ENCODE measurements around the gene SLC35B3.

- TF ChIP-seq EZH2 (IDR thresholded peaks at IDR 0.05; ENCODE audit: insufficient read depth, poor library complexity, severe bottlenecking) (no peak), EZH2phosphoT487 (IDR thresholded peaks at IDR 0.05; ENCODE audit: insufficient read depth, low read depth) (no peak)
These were observed 33.4 kb upstream of the SLC35B3 start for GRCh38 chr6:8468552-8469356.

Measured in GM23248 (cell line).